ENCODE measurements around the gene TRDMT1.
A peak's percentile ranks its signal among the peaks of the same experiment; 100 is the strongest.

Gene TRDMT1, protein sequence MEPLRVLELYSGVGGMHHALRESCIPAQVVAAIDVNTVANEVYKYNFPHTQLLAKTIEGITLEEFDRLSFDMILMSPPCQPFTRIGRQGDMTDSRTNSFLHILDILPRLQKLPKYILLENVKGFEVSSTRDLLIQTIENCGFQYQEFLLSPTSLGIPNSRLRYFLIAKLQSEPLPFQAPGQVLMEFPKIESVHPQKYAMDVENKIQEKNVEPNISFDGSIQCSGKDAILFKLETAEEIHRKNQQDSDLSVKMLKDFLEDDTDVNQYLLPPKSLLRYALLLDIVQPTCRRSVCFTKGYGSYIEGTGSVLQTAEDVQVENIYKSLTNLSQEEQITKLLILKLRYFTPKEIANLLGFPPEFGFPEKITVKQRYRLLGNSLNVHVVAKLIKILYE

DNA sequence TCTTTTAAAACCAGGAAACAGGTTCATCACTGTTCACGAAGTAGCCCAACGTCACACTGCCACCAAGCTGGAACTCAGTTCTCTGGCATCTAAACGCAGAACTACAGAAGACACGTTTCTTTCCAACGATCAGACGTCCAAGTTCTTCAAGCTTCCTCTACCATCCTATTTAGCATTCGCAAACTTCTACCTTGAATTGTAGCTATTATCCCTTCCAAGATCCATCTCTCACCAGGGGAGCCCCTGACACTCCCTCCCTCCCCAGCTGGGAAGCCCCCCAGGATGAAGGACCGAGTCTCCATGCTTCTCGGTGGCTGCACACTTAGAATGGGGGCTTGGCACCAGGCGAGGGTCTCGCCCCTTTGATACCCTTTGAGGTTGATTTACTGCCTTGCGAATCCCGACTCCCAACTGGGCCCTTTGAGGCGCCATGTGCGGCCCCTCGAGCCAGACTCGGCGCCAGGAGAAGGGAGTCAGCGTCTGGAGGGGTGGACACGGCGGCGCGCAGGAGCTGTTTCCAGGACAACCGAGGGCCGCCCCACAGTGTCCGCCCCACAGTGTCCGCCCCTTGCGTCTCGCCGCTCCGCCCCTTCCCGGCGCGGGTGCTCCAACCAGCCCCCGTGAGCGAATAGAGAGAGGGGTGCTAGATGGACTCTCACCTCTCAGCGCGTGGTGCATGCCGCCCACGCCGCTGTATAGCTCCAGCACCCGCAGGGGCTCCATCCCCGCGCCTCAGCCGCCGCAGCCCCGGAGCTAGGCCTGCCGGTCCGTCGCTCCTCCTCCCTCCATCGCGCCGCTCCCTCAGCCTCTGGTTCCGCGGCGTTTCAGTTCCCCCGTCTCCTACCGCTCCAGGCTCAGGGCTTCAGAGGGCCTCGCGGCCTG, at the start of gene TRDMT1:
Gene TRDMT1 (minus strand): TSS at position 761 of the 882 bp plus-strand sequence. CDS start 38 bp downstream, at position 723.
- TF ChIP-seq, protein P1, sequence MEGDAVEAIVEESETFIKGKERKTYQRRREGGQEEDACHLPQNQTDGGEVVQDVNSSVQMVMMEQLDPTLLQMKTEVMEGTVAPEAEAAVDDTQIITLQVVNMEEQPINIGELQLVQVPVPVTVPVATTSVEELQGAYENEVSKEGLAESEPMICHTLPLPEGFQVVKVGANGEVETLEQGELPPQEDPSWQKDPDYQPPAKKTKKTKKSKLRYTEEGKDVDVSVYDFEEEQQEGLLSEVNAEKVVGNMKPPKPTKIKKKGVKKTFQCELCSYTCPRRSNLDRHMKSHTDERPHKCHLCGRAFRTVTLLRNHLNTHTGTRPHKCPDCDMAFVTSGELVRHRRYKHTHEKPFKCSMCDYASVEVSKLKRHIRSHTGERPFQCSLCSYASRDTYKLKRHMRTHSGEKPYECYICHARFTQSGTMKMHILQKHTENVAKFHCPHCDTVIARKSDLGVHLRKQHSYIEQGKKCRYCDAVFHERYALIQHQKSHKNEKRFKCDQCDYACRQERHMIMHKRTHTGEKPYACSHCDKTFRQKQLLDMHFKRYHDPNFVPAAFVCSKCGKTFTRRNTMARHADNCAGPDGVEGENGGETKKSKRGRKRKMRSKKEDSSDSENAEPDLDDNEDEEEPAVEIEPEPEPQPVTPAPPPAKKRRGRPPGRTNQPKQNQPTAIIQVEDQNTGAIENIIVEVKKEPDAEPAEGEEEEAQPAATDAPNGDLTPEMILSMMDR (IDR thresholded peaks at IDR 0.05; ENCODE audit: low read depth, low read length): no peak
- H3K4me3 ChIP-seq (ENCODE audit: low read depth, low read length): peak within 1 kb of the TSS; percentile 67

DNA sequence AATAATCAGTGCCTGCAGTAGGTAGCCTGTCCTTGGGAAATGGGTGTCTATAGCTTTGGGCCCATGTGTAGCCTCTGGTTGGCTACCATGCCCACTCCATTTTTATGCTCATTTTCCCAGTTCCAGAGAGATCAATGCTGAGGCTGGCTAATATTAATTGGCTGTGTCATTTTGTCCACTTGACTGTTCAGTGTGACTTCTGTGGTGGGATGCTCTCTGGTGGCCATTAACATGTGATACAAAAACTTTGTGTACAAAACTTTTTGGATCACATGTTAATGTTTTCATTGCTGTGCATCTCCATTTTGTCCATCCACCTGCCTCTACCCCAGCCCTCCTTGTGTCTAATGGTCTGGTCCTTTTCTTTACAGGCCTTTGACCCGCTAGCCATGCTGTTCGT, 49.3 kb upstream of the TRDMT1 start:
- H3K4me3 ChIP-seq (ENCODE audit: low read depth, low read length): no peak overlapping the region
- TF ChIP-seq, protein P1 (IDR thresholded peaks at IDR 0.05; ENCODE audit: low read depth, low read length): no peak

DNA sequence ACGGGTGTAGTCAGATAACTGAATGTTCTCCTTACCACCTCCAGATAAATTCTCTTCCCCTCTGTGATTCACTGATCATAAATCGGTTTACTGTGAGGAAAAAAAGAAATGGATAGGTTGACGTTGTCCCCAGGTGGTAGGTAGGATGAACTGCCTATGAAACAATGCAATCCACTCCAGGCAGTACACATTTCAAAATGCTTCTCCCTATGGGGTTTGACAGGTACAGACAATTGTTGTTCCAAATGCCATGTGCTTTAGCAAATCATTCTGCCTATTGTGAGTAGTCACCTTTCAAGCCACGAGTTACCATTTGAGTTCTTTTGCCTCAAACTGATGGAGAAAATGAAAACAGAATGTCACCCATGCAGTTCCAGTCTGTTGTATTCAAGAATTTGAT, 48.3 kb upstream of the TRDMT1 start:
- H3K4me3 ChIP-seq (ENCODE audit: low read depth, low read length): no peak overlapping the region
- TF ChIP-seq, protein P1 (IDR thresholded peaks at IDR 0.05; ENCODE audit: low read depth, low read length): no peak

DNA sequence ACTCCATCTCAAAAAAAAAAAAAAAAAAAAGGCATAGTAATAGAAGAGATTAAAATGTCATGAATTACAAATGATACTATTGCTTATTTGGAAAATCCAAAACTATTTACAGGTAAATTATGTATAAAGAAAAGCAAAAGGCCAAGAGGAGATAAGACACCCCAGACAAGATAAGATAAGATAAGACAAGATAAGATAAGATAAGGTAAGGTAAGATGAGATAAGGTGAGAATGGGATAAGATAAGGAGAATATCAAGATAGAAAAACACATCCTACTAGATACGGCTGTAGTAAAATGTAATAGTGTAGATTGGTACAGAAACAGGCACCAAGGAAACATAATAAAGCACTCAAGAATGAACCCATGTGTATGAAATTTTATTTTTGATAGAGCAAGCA, 47.5 kb upstream of the TRDMT1 start:
- H3K4me3 ChIP-seq (ENCODE audit: low read depth, low read length): no peak overlapping the region
- TF ChIP-seq, protein P1 (IDR thresholded peaks at IDR 0.05; ENCODE audit: low read depth, low read length): no peak

DNA sequence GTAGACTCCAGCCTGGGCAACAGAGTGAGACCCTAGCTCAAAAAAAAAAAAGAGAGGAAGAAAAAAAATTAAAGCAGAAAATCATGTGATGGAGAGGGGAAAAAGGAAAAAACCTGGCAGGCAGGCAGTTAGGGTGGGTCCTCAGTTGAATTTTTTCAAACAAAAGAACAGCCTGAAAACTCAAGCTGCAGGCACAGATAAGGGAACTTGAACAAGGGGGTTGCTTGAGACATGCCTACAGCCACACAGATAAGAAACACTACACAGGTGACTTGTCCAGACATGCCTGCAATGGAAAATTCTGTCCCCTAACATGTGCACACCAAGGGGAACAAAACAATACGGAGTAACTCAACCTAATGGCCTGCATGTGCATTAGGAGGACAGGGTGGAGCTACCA, 45.7 kb upstream of the TRDMT1 start:
- no peak overlapping the region for H3K4me3 ChIP-seq (ENCODE audit: low read depth, low read length)
- TF ChIP-seq, protein P1 (IDR thresholded peaks at IDR 0.05; ENCODE audit: low read depth, low read length): no peak

DNA sequence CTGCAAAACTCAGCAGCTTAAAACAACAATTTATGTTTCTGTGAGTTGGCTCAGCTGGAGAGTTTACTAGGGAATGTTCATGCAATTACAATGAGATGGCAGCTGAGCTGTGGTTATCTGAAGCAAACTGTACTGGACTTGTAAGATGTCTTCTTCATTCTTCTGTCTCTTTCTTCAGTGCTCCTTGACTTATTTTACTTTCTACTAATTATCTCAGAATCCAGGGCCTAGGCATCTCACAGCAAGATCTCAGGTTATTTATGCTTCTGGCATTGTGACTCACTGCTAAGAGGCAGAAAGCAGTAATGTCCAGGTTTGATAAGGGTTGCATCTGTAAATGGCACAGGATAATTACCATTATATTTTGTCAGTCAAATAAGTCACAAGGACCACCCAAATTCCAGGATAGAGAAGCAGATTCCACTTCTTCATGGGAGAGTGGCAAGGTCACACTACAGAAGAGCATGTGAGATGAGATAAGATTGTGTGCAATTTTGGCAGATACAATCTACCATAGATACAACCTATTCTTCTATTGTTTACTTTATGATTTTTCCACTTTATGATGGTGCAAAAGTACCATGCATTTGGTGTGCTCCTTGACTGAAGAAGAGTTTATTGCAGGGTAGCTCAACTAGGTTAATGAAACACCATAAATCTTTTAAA, 43.4 kb upstream of the TRDMT1 start:
- TF ChIP-seq, protein P1 (IDR thresholded peaks at IDR 0.05; ENCODE audit: low read depth, low read length): no peak
- no peak overlapping the region for H3K4me3 ChIP-seq (ENCODE audit: low read depth, low read length)

Measured in WI38 (cell line).